NCI-H2196 (cell line): Measurements from ENCODE around the gene PCID2.
A peak's percentile ranks its signal among the peaks of the same experiment; 100 is the strongest.
"Not testable (repeated sequence)": the region's sequence is repeated elsewhere in the genome, so short reads cannot be mapped to it uniquely, and the experiment has no call there.

Experiments used
- DNase-seq: peaks from one replicate; lab custom pipeline; 2025; ENCODE audit not compliant: unreplicated experiment; lab: John Stamatoyannopoulos, UW

Gene PCID2

DNA sequence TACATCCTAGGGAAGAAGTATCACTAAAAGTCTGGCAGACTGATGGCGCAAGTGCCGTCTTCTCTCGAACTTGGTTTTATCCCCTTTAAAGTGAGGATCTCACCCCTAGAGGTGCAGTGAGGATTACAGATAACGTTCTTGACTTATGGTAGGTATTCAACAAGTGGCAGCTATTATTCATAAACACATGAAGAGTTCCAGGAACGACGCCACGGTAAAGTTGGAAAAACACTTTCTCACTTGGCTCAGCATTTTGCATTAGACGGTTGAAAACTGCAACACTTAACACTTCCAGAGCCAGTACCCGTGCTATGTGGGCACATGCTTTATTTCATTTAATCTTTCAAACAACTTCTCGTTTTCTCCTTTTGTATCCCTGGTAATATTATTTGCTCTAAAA lies 41.3 kb downstream of the PCID2 start:
- no peak for DNase-seq

DNA sequence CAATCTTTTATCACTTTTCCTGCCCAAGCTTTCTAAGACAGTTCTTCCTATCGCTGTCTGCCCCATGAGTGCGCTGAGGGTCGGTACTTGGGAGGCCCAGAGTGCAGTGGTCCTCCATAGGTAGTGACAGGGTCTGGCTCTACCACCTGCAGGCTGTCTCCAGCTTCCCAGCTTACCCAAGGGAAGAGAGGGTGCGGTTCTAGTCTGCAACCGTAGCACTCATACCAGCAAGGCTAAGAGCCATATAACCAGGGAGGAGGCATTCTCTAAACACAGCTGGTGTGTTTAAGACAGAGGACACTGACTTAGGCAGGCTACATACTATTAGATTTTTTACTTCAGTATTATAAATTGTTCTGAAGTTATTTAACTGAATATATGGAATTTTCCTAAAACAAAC lies 41.8 kb downstream of the PCID2 start:
- no peak for DNase-seq

DNA sequence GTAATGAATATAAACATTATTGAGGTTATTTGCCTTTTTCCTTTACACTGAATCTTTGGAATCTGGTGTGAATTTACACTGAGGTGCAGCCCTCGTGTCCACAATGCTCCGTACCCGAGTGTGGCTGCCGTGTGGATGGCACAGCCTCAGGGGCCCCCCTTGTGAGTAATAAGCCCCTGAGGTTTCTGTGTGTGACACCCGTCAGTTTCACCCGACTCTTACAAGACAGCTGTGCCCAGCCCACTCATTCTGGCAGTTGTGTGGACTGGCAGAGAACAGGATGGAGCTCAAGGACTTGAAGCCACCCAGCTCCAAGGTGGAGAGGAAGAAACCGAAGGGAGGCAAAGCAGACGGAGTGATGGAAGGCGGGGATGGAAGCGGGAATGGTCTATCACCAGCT lies 42.2 kb downstream of the PCID2 start:
- no peak for DNase-seq

DNA sequence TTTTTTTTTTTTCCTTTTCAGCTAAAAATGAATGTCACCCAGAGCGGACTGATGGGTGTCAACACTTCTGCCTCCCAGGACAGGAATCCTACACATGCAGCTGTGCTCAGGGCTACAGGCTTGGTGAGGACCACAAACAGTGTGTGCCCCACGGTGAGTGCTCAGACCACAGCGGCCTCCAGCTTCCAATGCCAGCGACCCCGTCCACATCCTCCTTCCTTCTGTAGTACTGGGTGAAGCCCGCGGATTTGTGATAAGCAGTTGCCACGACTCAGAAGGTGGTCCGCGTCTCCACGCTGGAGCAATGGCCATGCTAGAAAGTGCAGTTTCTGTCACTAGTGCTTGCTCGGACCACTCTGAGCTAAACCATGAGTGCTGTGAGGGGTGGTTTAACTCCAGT lies 44.0 kb downstream of the PCID2 start:
- no peak for DNase-seq

DNA sequence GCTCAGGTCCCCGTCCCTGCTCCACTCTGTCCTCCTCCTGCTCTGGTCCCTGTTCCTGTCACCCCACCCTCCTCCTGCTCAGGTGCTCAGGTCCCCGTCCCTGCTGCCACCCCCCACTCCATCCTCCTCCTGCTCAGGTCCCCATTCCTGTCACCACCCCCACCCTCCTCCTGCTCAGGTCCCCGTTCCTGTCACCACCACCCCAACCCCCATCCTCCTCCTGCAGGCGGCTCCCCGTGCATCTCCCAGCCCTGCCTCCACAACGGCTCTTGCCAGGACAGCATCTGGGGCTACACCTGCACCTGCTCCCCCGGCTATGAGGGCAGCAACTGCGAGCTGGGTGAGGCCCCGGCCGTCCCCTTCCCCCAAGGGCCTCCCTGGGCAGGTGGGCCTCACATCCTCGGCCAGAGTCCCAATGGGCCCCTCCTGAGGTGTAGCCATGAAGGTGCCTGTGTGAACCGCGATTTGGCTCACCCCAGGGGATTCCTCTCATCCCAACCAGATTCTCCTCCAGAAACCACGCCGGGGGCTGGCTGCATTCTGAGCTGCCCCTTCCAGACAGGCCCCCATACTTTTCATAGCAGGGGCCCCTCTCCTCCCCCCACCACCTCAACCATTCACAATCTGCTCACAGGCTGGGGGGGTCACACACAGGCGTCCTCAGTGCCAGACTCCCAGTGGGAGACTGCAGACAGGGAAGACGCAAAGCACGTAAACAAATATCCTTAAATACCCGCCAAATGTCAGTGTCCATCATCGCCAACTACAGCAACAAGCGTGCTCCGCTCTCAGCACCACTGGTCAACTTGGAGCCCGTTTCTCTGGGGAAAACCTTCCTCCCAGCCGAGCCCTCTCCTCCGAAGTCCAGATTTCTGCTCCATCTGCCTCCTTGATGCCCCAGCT lies 45.4 kb downstream of the PCID2 start:
- DNase-seq, result no peak

DNA sequence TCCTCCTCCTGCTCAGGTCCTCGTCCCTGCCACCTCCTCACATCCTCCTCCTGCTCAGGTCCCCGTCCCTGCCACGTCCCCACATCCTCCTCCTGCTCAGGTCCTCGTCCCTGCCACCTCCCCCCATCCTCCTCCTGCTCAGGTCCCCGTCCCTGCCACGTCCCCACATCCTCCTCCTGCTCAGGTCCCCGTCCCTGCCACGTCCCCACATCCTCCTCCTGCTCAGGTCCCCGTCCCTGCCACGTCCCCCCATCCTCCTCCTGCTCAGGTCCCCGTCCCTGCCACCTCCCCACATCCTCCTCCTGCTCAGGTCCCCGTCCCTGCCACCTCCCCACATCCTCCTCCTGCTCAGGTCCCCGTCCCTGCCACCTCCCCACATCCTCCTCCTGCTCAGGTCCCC lies 46.5 kb downstream of the PCID2 start:
- DNase-seq, result not testable (repeated sequence)

DNA sequence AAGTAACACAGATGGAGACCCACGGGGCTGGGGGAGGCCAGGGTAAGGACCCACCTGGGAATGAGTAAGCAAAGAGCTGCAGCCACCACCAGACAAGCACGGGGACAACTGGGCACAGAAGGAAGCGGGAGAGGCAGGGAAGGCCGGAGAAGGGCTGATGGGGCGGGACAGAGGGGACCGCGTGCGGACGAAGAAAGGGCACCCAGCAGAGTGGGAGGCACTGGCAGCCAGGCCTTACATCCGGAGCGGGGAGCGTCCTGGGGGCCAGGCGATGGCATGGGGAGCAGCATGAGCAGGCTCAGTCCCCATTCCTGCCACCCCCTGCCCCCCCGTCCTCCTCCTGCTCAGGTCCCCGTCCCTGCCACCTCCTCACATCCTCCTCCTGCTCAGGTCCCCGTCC lies 47.0 kb downstream of the PCID2 start:
- no peak for DNase-seq

DNA sequence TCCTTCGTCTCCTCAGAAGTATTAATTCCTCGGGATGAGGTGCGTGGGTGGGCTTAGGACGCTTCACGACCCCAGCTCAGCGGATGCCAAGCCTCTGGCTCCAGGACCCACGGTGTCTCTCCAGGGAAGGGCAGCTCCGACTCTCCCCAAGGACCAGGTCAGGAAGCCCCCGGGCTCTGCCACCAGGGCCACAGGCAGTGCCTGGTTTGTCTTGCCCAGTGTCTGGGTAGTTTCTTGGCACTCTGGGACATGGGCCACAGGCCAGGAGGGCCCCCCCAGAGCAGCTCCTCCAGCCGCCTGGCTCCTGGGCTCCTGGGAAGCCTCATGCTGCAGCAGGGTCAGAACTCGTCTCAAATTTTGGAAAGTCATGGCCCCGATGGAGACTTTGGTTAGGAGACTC lies 47.5 kb downstream of the PCID2 start:
- no peak for DNase-seq

DNA sequence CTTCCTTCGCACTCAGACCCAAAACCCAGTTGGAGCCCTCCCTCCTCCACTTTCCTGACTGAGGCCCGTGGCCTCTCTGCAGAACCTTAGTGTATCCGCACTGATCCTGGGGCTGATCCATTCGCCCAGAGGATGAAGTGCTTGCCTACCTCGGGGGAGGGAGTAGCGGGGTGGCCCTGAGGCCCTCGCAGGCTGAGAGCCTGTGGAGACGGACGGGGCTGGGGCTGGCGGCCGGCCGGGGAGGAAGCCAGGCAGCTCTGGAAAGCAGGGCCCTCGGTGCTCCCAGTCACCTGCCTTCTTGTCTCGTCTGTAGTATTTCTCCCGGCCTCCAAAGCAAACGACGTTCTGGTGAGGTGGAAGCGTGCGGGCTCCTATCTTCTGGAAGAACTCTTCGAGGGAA lies 48.8 kb downstream of the PCID2 start:
- no peak for DNase-seq

DNA sequence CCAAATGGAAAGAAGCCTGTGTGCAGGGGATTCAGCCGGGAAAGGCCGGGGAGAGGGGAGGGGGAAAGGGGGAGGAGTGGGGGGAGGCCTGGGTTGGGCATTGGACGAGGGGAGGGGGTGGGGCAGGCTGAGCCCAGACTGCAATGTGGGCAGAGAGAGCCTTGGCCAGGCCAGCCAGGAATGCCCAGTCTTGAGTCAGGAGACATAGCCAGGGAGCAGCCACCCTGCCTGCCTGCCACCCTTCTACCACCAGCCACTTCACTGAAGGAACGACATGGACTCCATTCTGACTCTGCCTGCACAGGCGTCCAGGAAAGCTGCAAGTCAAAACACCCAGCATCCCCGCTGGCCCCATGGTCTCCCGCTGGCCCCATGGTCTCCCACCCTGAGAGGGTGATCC lies 49.5 kb downstream of the PCID2 start:
- no peak for DNase-seq

DNA sequence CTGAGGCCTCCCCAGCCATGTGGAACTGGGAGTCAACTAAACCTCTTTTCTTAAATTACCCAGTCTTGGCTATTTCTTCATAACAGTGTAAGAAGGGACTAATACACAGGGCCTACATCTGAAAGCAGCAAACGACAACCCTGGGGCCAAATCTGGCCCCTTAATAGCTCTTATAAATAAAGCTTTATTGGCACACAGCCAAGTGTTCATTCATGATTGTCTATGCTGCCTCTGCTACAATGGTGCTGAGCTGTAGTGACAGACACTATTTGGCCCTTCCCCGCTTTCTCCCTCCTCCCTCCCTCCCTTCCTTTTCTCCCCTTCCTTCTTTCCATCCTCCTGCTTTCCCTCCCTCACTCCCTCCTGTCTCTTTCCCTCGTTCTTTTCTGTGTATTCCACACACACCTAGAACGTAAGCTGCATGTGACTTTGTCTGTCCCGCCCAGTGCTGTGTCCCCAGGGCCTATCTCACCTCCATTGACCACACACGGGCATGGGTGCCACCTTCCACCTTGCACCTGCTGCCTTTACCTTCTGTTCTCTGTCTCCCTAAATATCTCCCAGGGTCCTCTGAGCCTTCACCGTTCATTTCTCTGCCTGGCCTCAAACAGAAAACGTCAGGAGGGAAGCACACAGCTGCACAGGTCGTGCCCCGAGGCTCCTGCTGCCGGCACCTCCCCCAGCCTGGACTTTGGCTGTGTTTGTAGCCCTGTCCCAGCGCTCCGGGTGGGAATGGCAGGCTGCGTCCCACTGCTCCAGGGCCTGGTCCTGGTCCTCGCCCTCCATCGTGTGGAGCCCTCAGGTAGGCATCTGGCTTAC lies 50.3 kb downstream of the PCID2 start, which contains the start of gene PROZ:
TSS of gene PROZ (plus strand) at position 720 of the 819 bp plus-strand sequence. CDS start at position 733, 13 bp downstream.
- no peak for DNase-seq

DNA sequence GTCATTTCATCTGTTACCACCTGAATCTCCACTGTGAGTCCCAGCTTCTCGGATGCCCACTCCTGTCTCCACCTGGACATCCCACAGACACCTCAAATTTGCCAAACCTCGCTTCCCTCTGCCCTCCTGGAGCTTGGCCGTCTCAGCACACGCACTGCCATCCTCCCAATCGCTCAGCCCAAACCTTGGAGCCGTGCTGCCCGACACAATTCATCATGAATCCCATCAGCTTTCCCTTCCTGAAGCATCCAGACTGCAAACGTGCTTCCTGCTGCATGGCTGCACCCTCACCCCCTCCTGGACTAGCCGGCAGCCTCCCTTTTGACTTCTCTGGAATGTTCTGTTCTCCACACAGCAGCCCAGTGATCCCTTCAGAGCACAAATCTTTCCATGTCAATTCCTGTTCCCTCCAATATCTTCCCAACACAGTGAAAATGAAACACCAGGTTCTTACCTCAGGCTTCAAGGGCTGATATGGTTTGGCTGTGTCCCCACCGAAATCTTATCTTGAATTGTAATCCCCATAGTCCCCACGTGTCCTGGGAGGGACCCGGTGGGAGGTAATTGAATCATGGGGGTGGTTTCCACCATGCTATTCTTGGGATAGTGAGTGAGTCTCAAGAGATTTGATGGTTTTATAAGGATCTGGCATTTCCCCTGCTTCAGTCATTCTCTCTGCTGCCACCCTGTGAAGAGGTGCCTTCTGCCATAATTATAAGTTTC lies 51.1 kb downstream of the PCID2 start:
- no peak for DNase-seq

DNA sequence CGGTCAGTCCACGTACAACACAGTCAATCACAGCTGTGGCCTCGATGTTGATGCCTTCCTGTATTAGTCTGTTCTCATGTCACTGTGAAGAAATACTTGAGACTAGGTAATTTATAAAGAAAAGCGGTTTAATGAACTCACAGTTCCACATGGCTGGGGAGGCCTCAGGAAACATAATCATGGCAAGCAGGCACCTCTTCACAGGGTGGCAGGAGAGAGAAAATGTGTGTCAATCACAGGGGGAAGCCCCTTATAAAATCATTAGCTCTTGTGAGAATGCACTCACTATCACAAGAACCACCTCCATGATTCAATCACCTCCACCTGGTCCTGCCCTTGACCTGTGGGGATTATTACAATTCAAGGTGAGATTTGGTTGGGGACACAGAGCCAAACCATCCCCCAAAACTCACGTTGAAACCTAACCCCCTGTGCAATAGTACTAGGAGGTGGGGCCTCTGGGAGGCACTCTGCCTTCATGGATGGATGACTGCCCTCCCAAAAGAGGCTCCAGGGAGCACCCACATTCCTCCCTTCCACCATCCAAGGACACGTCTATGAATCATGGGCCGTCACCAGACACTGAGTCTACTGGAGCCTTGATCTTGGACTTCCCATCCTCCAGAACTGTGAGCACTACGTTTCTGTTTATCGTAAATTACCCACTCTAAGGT lies 52.4 kb downstream of the PCID2 start:
- no peak for DNase-seq

DNA sequence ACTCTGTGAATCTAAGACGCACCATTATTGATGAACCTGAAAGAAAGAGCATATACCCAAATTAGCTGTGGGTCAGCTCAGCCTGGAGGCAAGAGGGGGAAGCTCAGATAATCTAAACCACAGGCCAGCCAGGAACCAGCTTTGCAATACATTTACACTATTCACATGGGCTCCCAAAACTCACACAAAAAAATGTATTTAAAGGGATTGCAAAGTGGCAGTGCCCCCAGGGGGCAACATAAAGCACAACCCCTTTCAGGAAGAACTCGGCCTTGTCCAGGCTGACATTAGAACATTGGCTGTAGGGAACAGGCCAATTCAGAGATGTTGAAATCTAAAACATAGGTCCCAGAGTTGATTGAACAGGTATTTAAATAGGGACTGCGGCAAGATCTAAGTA lies 53.3 kb downstream of the PCID2 start:
- DNase-seq, result no peak

DNA sequence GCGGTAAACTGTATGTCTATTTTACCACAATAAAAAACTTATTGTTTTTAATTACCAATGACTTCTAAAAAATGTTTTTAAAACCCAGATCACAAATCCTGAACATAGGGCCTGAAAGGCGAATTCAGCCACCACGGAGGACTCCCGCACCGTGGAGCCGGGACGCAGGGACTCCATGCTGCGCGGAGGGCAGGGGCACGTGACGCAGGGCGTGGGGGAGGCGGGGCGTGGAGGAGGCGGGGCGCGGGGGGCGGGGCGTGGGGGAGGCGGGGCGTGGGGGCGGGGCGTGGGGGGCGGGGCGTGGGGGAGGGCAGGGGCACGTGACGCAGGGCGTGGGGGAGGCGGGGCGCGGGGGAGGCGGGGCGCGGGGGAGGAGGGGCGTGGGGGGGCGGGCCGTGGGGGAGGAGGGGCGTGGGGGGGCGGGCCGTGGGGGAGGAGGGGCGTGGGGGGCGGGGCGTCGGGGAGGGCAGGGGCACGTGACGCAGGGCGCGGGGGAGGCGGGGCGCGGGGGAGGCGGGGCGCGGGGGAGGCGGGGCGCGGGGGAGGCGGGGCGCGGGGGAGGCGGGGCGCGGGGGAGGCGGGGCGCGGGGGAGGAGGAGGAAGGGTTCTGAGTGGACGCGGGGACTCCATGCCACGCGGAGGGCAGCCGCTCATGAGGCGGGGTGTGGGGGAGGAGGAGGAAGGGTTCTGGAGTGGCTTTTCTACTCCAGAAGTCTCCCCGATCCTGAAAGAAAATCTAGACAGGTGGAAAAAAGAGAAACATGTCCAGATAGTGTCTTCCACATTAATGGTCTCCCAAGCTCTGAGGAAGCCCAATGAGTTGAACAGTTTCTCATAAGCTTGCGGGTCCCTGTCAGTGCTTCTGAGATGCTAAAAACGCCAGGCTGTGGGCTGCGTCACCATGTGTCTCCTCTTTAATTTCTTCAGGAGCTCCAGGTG lies 54.4 kb downstream of the PCID2 start:
- DNase-seq, result peak; percentile 31

DNA sequence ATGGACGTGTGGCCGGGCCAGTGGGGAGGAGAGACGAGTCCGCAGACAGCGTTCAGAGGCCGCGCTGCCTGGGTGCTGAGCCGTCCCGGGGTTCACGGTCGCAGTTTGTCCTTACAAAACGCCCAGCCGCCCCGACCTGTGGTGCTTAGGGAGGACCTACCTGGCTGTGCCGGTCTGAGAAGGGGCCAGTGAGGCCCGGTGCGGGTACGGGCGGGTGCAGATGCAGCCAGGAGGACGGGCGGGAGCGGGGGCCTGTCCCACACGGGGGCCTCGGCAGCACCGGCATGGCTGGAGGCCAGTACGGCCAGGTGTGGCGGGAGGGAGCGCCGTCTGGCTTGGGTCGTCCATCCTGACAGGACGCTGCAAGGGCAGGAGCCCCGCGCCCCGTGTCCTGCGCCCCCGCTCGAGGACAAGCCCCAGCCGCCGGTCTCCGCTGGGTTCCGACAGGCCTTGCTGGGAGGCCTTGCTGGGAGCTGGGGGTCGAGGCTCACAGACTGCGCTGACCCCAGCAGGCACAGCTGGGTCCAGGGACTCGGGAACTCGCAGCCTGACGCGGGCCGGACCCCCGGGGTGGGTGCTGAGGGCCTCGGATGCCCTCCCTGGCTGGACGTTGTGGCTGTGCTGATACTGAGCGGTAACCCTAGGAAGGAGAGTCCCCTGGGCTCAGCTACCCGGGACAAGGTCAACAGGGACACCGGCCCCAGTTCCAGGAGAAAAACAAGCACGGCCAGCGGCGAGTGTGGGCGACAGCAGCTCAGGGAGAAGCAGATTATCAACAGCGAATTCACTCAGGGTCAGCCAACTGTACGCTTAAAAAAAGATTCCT lies 55.3 kb downstream of the PCID2 start:
- DNase-seq, result no peak

DNA sequence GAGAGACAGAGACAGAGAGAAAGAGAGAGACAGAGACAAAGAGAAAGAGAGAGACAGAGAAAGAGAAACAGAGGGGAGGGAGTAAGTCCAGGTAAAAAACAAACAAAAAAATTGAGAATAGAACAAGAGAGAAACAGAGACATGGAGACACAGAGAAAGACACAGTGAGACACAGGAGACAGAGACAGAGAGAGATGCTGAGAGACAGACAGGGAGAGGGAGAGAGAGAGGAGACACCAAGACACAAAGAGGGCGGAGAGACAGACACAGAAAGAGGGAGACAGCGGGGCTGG lies 55.8 kb downstream of the PCID2 start:
- DNase-seq, result no peak

DNA sequence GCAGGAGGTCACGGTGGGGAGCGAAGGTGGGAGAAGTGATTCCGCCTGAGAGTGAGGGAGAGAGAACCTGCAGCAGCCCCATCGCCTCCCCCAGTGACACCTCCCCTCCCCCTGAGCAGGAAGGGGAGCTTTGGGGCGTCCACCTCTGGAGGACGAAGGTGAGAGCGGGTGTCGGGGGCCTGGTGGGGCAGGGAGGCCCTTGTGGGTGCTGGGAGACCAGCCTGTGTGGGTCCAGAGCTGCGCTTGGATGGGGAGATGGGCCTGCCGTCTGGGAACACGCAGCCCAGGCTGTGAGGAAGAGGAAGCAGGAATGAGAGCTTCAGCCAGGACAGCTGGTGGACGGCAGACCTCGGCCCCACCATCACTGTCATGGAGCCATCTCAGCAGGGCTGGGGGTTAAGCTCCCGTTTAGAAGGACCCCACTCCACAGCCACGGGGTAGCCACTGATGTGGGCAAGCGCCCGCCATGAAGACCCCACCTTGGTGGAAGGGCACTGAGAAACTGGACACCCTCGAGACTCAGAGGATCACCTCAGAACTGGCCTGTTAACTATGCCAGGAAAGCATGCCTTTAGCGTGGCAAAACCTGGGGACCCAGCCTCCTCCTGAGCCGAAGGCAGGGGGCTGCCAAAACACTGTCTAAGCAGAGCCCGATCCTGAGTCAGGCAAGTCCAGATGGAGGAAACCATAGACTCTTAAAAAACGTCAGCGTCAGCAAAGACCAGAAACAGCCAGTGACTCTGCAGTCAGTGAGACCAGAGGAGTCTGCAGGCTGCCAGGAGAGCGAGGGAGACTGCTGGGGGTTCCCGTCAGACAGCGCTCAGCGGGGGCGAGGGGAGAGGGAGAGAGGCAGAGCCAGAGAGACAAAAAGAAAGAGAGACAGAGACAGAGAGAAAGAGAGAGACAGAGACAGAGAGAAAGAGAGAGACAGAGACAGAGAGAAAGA lies 56.5 kb downstream of the PCID2 start:
- DNase-seq, result no peak
